NCI-H146 (cell line): ENCODE data around the gene FAM90A26.
"Not testable (repeated sequence)": the region's sequence is repeated elsewhere in the genome, so short reads cannot be mapped to it uniquely, and the experiment has no call there.

Experiments used
- DNase-seq: peaks from one replicate; lab custom pipeline; 2025; lab: John Stamatoyannopoulos, UW

Gene FAM90A26

GRCh38 chr4:9169791-9170459 lies at the start of gene FAM90A26:
FAM90A26 (plus strand) TSS chr4:9170409; CDS start chr4:9173173, 2,764 bp downstream.
- DNase-seq, result not testable (repeated sequence)

- not testable (repeated sequence) for DNase-seq
Observed at GRCh38 chr4:9122711-9123110, 47.5 kb upstream of the FAM90A26 start.

- peak; percentile 3 for DNase-seq
Observed at GRCh38 chr4:9123572-9124007, 46.6 kb upstream of the FAM90A26 start.

- DNase-seq, result not testable (repeated sequence)
Observed at GRCh38 chr4:9125601-9126161, 44.5 kb upstream of the FAM90A26 start.

- not testable (repeated sequence) for DNase-seq
Observed at GRCh38 chr4:9131420-9131819, 38.8 kb upstream of the FAM90A26 start.

- not testable (repeated sequence) for DNase-seq
Observed at GRCh38 chr4:9132849-9133248, 37.4 kb upstream of the FAM90A26 start.

GRCh38 chr4:9134011-9134410 lies 36.2 kb upstream of the FAM90A26 start:
- DNase-seq, result not testable (repeated sequence)

GRCh38 chr4:9134556-9134955 lies 35.7 kb upstream of the FAM90A26 start:
- not testable (repeated sequence) for DNase-seq

- DNase-seq, result not testable (repeated sequence)
Observed at GRCh38 chr4:9141050-9141449, 29.2 kb upstream of the FAM90A26 start.

GRCh38 chr4:9142786-9143185 lies 27.4 kb upstream of the FAM90A26 start:
- DNase-seq, result not testable (repeated sequence)

- no peak for DNase-seq
Observed at GRCh38 chr4:9143421-9144080, 26.7 kb upstream of the FAM90A26 start.

- no peak for DNase-seq
Observed at GRCh38 chr4:9146967-9147366, 23.2 kb upstream of the FAM90A26 start.

GRCh38 chr4:9147368-9147767 lies 22.8 kb upstream of the FAM90A26 start:
- not testable (repeated sequence) for DNase-seq

- DNase-seq, result not testable (repeated sequence)
Observed at GRCh38 chr4:9148611-9149409, 21.4 kb upstream of the FAM90A26 start.

- DNase-seq, result not testable (repeated sequence)
Observed at GRCh38 chr4:9151809-9152179, 18.4 kb upstream of the FAM90A26 start.

- peak; percentile 14 for DNase-seq
Observed at GRCh38 chr4:9152180-9153007, 17.8 kb upstream of the FAM90A26 start.

- peak; percentile 58 for DNase-seq
Observed at GRCh38 chr4:9153008-9153570, 17.1 kb upstream of the FAM90A26 start.

GRCh38 chr4:9153571-9154157 lies 16.5 kb upstream of the FAM90A26 start:
- not testable (repeated sequence) for DNase-seq

GRCh38 chr4:9155101-9155886 lies 14.9 kb upstream of the FAM90A26 start:
- DNase-seq, result not testable (repeated sequence)

GRCh38 chr4:9158392-9158791 lies 11.8 kb upstream of the FAM90A26 start:
- not testable (repeated sequence) for DNase-seq
